ENCODE results near the gene SPINK1. TPM values are rescaled to one million over a fixed set of nuclear protein-coding genes. Genes with fewer than 3 reads are reported as not detected.
"Not testable (repeated sequence)": the region's sequence is repeated elsewhere in the genome, so short reads cannot be mapped to it uniquely, and the experiment has no call there.

SPINK1 gene, protein sequence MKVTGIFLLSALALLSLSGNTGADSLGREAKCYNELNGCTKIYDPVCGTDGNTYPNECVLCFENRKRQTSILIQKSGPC
- 0.72 and 55.3 TPM in 2 replicates for total RNA-seq (2014; rRNA removed; shearing (Covaris generic))

GRCh38 chr5:147831465-147831864 lies at the start of gene SPINK1:
SPINK1 (minus strand) TSS chr5:147831671; CDS start chr5:147831577, 94 bp downstream.
- DNase-seq (ENCODE audit: low spot score): no peak

DNA sequence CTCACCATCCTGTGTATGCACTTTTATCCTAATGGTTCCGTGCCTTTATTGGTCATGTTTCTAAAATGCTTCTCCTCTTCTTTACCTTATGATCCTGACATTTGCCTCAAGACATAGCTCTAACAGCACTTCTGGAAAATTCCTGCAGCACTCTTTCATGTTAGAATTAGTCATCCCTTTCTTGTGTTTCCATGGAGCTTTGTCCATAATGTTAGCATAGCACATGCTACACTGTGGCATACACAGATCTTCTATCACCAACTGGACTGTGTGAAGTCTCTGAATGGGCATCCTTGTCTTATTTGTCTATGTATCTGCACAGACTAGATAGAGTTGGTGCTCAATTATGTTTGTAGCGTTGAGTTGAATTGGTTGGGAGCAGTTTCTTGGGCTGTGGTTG lies 49.0 kb upstream of the SPINK1 start:
- DNase-seq (ENCODE audit: low spot score): no peak

- DNase-seq (ENCODE audit: low spot score): no peak
These were observed 48.3 kb upstream of the SPINK1 start for GRCh38 chr5:147879784-147880183.

DNA sequence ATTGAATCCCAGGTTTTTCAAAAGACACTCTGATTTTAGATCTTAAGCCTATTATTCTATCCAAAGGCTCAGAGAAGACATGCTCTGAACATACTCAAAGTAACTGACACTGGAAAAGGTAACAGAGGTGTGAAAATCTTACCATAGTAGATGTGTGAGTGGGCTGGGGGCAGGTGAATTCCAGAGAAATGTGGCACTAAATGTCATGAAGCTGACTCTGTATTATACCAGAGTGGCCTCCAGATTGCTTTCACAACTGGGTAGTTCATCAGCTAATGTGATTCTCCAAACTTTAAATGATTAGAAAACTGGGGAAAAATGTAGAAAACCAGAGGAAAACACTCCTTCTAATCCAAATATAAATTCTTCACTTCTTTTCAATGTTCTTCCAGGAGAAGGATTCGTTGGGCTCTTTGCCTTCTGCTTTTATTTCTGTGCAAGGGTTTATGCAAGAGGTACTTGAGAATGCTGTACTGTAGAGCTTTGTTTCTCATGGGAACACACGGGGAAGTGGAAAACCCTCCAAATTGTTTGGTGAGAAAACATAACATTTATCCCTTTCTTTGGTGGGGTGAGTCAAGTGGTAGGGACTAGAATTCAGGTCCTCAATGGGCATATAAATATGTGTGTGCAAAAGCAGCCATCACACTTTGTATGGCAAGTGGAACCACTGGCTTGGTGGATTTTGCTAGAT lies 46.7 kb upstream of the SPINK1 start, which contains the start of gene SCGB3A2:
TSS of gene SCGB3A2 (plus strand) at position 646 of the 694 bp plus-strand sequence. CDS start 93 bp downstream, outside the sequence.
- DNase-seq (ENCODE audit: low spot score): no peak

- DNase-seq (ENCODE audit: low spot score): no peak
These were observed 45.2 kb upstream of the SPINK1 start for GRCh38 chr5:147876626-147877025.

- no peak for DNase-seq (ENCODE audit: low spot score)
These were observed 44.7 kb upstream of the SPINK1 start for GRCh38 chr5:147876141-147876540.

GRCh38 chr5:147874910-147875367 lies 43.5 kb upstream of the SPINK1 start:
- DNase-seq (ENCODE audit: low spot score): no peak

DNA sequence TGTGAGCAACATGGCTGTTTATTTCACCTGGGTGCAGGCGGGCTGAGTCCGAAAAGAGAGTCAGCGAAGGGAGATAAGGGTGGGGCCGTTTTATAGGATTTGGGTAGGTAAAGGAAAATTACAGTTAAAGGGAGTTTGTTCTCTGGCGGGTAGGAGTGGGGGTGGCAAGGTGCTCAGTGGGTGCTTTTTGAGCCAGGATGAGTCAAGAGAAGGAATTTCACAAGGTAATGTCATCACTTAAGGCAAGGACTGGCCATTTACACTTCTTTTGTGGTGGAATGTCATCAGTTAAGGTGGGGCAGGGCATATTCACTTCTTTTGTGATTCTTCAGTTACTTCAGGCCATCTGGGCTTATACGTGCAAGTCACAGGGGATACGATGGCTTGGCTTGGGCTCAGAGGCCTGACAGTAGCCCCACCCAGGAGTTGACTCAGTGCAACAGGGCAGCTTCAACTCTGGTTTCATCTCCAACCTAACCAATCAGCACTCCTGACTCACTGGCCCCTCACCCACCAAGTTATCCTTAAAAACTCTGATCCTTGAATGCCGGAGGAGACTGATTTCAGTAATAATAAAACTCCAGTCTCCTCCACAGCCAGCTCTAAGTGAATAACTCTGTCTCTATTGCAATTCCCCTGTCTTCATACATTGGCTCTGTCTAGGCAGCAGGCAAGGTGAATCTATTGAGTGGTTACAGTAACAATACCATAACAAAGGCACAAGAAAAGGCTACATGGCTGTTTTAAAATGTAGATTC lies 42.8 kb upstream of the SPINK1 start:
- DNase-seq (ENCODE audit: low spot score): not testable (repeated sequence)

GRCh38 chr5:147872744-147873435 lies 41.4 kb upstream of the SPINK1 start:
- DNase-seq (ENCODE audit: low spot score): not testable (repeated sequence)

- not testable (repeated sequence) for DNase-seq (ENCODE audit: low spot score)
These were observed 40.6 kb upstream of the SPINK1 start for GRCh38 chr5:147871980-147872549.

DNA sequence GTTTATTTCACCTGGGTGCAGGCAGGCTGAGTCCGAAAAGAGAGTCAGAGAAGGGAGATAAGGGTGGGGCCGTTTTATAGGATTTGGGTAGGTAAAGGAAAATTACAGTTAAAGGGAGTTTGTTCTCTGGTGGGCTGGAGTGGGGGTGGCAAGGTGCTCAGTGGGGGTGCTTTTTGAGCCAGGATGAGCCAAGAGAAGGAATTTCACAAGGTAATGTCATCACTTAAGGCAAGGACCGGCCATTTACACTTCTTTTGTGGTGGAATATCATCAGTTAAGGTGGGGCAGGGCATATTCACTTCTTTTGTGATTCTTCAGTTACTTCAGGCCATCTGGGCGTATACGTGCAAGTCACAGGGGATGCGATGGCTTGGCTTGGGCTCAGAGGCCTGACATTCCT lies 38.4 kb upstream of the SPINK1 start:
- not testable (repeated sequence) for DNase-seq (ENCODE audit: low spot score)

DNA sequence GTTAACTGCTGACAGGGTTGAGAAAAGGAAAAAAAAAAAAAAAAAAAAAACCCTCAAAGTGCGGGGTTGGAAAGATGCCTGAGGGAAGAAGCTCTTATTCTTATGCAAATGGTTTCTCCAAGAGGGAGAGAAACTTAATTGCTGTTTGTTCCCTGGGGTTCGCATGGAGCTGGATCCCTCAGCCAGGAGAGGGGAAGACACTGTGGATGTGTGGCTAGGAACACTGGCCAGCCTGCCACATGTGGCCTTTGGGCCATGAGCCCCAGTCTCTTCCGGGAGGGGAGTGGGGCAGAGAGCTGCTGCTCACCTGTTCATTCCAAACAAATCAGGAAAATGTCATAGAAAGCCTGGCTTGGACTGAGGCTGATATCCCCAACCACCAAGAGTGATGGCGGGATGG lies 37.6 kb upstream of the SPINK1 start:
- DNase-seq (ENCODE audit: low spot score): no peak

DNA sequence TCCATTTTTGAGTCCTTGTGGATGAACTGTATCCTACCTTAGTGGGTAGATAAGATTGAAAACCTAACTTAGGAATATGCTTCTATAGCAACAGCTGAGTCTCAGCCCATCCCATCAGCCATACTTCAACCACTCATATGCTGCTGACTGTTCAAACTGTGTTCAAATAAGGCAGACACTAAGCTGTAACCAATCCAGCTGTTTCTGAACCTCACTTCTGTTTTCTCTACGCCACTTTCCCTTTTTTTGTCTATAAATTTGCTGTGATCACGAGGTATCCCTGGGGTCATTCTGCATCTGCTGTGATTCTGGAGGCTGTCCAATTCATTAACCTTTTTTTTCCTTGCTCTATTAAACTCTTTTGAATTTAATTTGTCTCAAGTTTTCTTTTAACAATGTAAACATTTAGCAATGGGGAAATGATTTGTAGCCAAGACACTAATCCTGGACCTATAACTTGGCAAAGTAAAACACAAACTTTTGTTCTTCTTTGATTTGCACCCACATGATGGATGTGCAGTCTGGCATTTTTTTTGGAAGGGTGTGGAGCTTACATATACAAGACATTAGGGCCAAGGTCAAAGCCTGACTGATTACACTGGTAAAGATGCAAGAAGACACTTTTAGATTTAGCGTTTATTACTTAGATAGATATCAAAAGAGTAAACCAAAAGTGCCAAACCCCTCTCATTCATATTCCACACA lies 32.1 kb upstream of the SPINK1 start:
- no peak for DNase-seq (ENCODE audit: low spot score)

GRCh38 chr5:147860641-147861025 lies 29.2 kb upstream of the SPINK1 start:
- DNase-seq (ENCODE audit: low spot score): no peak

GRCh38 chr5:147859962-147860640 lies 28.6 kb upstream of the SPINK1 start:
- DNase-seq (ENCODE audit: low spot score): no peak

GRCh38 chr5:147858565-147858964 lies 27.1 kb upstream of the SPINK1 start:
- DNase-seq (ENCODE audit: low spot score): no peak

- DNase-seq (ENCODE audit: low spot score): peak; percentile 68
These were observed 26.0 kb upstream of the SPINK1 start for GRCh38 chr5:147857302-147858129.

DNA sequence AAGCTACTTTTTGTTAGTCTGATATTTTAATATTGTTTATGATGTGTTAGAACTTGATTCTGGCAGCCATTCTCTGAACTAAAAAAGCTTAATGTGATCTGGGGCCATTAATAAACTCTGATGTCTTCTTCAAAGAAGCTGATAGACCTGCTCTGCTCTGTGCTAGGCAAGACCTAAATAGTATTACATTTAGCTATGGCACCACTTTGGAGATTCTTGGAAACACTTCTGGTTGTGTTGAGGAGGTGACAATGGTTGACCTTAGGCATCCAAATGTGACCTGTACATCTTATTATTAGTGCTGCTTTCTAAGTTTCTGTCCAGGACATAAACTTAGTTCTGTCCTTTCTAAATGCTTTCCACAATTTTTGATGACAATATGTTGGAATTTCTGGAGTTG lies 25.3 kb upstream of the SPINK1 start:
- no peak for DNase-seq (ENCODE audit: low spot score)

DNA sequence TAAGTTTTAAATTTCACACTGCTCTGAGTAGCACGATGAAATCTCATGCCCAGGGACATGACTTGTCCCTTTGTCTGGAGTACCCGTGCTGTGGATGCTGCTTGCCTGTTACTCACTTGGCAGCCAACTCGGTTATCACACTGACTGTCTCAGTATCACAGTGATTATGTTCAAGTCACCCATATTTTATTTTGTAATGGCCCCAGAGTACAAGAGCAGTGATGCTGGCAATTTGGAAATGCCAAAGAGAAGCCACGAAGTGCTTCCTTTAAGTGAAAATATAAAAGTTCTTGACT lies 24.3 kb upstream of the SPINK1 start:
- no peak for DNase-seq (ENCODE audit: low spot score)
